NOMO-1 treated with dmso at 0.1 percent for 144 hours (cell line): Measurements from ENCODE around the gene RBBP5.
A peak's percentile ranks its signal among the peaks of the same experiment; 100 is the strongest.
"Not testable (repeated sequence)": the region's sequence is repeated elsewhere in the genome, so short reads cannot be mapped to it uniquely, and the experiment has no call there.

Source experiments
- DNase-seq: peaks from one replicate; lab custom pipeline; 2025; ENCODE audit not compliant: unreplicated experiment; lab: John Stamatoyannopoulos, UW

The RBBP5 gene

GRCh38 chr1:205121660-205122488 is at the start of gene RBBP5:
Gene RBBP5 (minus strand): TSS chr1:205121978. CDS start chr1:205121873, 105 bp downstream.
- peak; percentile 88 for DNase-seq

GRCh38 chr1:205171369-205171768 is 49.6 kb upstream of the RBBP5 start:
- DNase-seq = no peak

- no peak for DNase-seq
Observed at GRCh38 chr1:205170532-205171269, 48.9 kb upstream of the RBBP5 start.

GRCh38 chr1:205169248-205169647 is 47.5 kb upstream of the RBBP5 start:
- DNase-seq = no peak

- DNase-seq = no peak
Observed at GRCh38 chr1:205168291-205168690, 46.5 kb upstream of the RBBP5 start.

- no peak for DNase-seq
Observed at GRCh38 chr1:205162301-205162700, 40.5 kb upstream of the RBBP5 start.

GRCh38 chr1:205161076-205161475 is 39.3 kb upstream of the RBBP5 start:
- DNase-seq = no peak

GRCh38 chr1:205158048-205158616 is 36.4 kb upstream of the RBBP5 start:
- no peak for DNase-seq

GRCh38 chr1:205155665-205156377 is 34.0 kb upstream of the RBBP5 start:
- DNase-seq = not testable (repeated sequence)

GRCh38 chr1:205152505-205152904 is 30.7 kb upstream of the RBBP5 start:
- no peak for DNase-seq

- no peak for DNase-seq
Observed at GRCh38 chr1:205150651-205151428, 29.1 kb upstream of the RBBP5 start.

- no peak for DNase-seq
Observed at GRCh38 chr1:205147191-205147835, 25.5 kb upstream of the RBBP5 start.

- no peak for DNase-seq
Observed at GRCh38 chr1:205144751-205145150, 23.0 kb upstream of the RBBP5 start.

- no peak for DNase-seq
Observed at GRCh38 chr1:205144046-205144720, 22.4 kb upstream of the RBBP5 start.

GRCh38 chr1:205142102-205142469 is 20.3 kb upstream of the RBBP5 start:
- no peak for DNase-seq

GRCh38 chr1:205141236-205142101 is 19.7 kb upstream of the RBBP5 start:
- DNase-seq = peak; percentile 35

GRCh38 chr1:205140113-205140512 is 18.3 kb upstream of the RBBP5 start:
- no peak for DNase-seq

GRCh38 chr1:205137901-205138300 is 16.1 kb upstream of the RBBP5 start:
- DNase-seq = no peak

GRCh38 chr1:205133287-205133686 is 11.5 kb upstream of the RBBP5 start:
- DNase-seq = no peak
